Gastroesophageal sphincter (tissue), 4 donors: ENCODE data around the gene GNA14. TPM values are rescaled to one million over a fixed set of nuclear protein-coding genes. Genes with fewer than 3 reads are reported as not detected.
"Not testable (repeated sequence)": the region's sequence is repeated elsewhere in the genome, so short reads cannot be mapped to it uniquely, and the experiment has no call there.

Source experiments
- ATAC-seq: fragments of 150-250 bp; one replicate; pipeline ENCODE4 v1.9.1; 2016; ENCODE audit warnings: mild to moderate bottlenecking, moderate library complexity
- H3K27ac ChIP-seq, 4 donors: fragments of 200-600 bp; sonication (generic) in 3 of 4; 1 replicate in 3 of 4; 2 replicates in 1 of 4; pipeline ENCODE4 v1.5.1; 2016 to 2019
- H3K27me3 ChIP-seq: fragments of 200-600 bp; sonication (generic); one replicate; pipeline ENCODE4 v1.5.1; 2019
- H3K36me3 ChIP-seq, 2 donors: fragments of 200-600 bp; sonication (generic); one replicate each; pipeline ENCODE4 v1.5.1; 2019; ENCODE audit warnings: control low read depth in 1 of 2
- H3K4me1 ChIP-seq, 3 donors: fragments of 200-600 bp; sonication (generic); 1 replicate in 2 of 3; 2 replicates in 1 of 3; pipeline ENCODE4 v1.5.1; 2016 to 2019; ENCODE audit warnings: control low read depth in 2 of 3
- H3K4me3 ChIP-seq, 2 donors: fragments of 200-600 bp; sonication (generic); one replicate each; pipeline ENCODE4 v1.5.1; 2019; ENCODE audit warnings: mild to moderate bottlenecking in 1 of 2, moderate library complexity in 1 of 2
- H3K9me3 ChIP-seq, 3 donors: fragments of 200-600 bp; sonication (generic); one replicate each; pipeline ENCODE4 v1.5.1; 2017 to 2019; ENCODE audit warnings: control low read depth in 2 of 3
- CTCF ChIP-seq, 4 experiments: fragments of 200-600 bp in 2 of 4; fragments of 450-650 bp in 2 of 4; sonication (generic) in 1 of 4; IDR thresholded peaks; one replicate each; pipeline ENCODE4 v1.5.1; 2017 to 2019; ENCODE audit warnings: antibody characterized with exemption in 4 of 4, mild to moderate bottlenecking in 2 of 4, moderate library complexity in 2 of 4
- EP300 ChIP-seq: sonication (generic); formaldehyde crosslinking; IDR thresholded peaks from one replicate; pipeline ENCODE4 v1.6.1; 2017; ENCODE audit warnings: antibody characterized with exemption, mild to moderate bottlenecking
- POLR2A ChIP-seq, 2 donors: fragments of 450-650 bp; IDR thresholded peaks; one replicate each; pipeline ENCODE4 v1.6.1; 2017; ENCODE audit warnings: antibody characterized with exemption in 2 of 2, mild to moderate bottlenecking in 2 of 2, moderate library complexity in 1 of 2
- POLR2AphosphoS5 ChIP-seq: sonication (generic); formaldehyde crosslinking; IDR thresholded peaks from one replicate; pipeline ENCODE4 v1.6.1; 2017; ENCODE audit warnings: antibody characterized with exemption
- WGBS, 2 donors: methylation state at CpG; one replicate each; pipeline ENCODE4 v1.1.5; 2018; ENCODE audit warnings: low coverage in 1 of 2; 5-methylcytosine and 5-hydroxymethylcytosine counted together
- total RNA-seq, 4 donors: library from RNA; depleted of rRNA; stranded (reverse); fragments of >200 nt; gene quantifications; one replicate each; pipeline ENCODE4 v1.1.0, GENCODE V29; 2016

The GNA14 gene
- total RNA-seq, 4 donors from 2014 or later, result 3.9 to 6.4 (median 5.1) TPM

GRCh38 chr9:77640741-77641580, 7.2 kb downstream of the GNA14 start:
- Histone ChIP-seq H3K4me3 (no peak overlapping the region), H3K27ac (no peak overlapping the region), H3K9me3 (no peaks in the 10 kb centered on the region), H3K4me1 (peaks cover 0 to under 1% (median 0%) of the 10 kb centered on the region in 3 donors), H3K36me3 (no peaks in the 10 kb centered on the region), H3K27me3 (peaks cover under 1% of the 10 kb centered on the region)
- WGBS, 2 donors, result 77 to 93% methylated on average over 3 to 8 of the region's 8 CpGs
- no peak for TF ChIP-seq POLR2AphosphoS5
- no peak for TF ChIP-seq CTCF (IDR thresholded peaks at IDR 0.05)
- TF ChIP-seq POLR2A (IDR thresholded peaks at IDR 0.05), result no peak
- no peak for TF ChIP-seq EP300
- no peak for ATAC-seq

- Histone ChIP-seq H3K27me3 (no peaks in the 10 kb centered on the region), H3K36me3 (no peaks in the 10 kb centered on the region), H3K27ac (no peak overlapping the region), H3K4me3 (no peak overlapping the region), H3K9me3 (peaks cover 0 to 6% (median 0%) of the 10 kb centered on the region in 3 donors), H3K4me1 (no peaks in the 10 kb centered on the region)
- TF ChIP-seq CTCF (IDR thresholded peaks at IDR 0.05) (no peak), POLR2AphosphoS5 (no peak), POLR2A (IDR thresholded peaks at IDR 0.05) (no peak), EP300 (no peak)
- no peak for ATAC-seq
- no CpG with 5 or more reads among the region's 5 CpGs for WGBS, 2 donors
Observed at GRCh38 chr9:77632652-77633051, 15.5 kb downstream of the GNA14 start.

- H3K4me3 ChIP-seq, H3K4me1 ChIP-seq, H3K36me3 ChIP-seq, H3K27ac ChIP-seq, H3K27me3 ChIP-seq, ATAC-seq: not testable (repeated sequence)
- peaks cover 0 to 38% (median 0%) of the 10 kb centered on the region in 3 donors for H3K9me3 ChIP-seq
- WGBS, 2 donors, result 89 to 100% methylated on average over 1 to 4 of the region's 4 CpGs
Observed at GRCh38 chr9:77628864-77629263, 19.3 kb downstream of the GNA14 start.

GRCh38 chr9:77616191-77616590, 31.9 kb downstream of the GNA14 start:
- H3K27me3 ChIP-seq, result no peaks in the 10 kb centered on the region
- H3K4me3 ChIP-seq, result no peak overlapping the region
- 62 to 69% methylated on average over 3 to 4 of the region's 4 CpGs for WGBS, 2 donors
- no peak for ATAC-seq
- no peaks in the 10 kb centered on the region for H3K36me3 ChIP-seq
- H3K4me1 ChIP-seq, result no peaks in the 10 kb centered on the region
- TF ChIP-seq POLR2AphosphoS5 (no peak), CTCF (IDR thresholded peaks at IDR 0.05) (no peak), EP300 (no peak), POLR2A (IDR thresholded peaks at IDR 0.05) (no peak)
- H3K9me3 ChIP-seq, result no peaks in the 10 kb centered on the region
- H3K27ac ChIP-seq, result no peak overlapping the region

- Histone ChIP-seq H3K36me3 (no peaks in the 10 kb centered on the region), H3K4me3 (no peak overlapping the region), H3K9me3 (no peaks in the 10 kb centered on the region), H3K27ac (no peak overlapping the region), H3K4me1 (no peaks in the 10 kb centered on the region), H3K27me3 (no peaks in the 10 kb centered on the region)
- no peak for TF ChIP-seq POLR2A (IDR thresholded peaks at IDR 0.05)
- TF ChIP-seq POLR2AphosphoS5, result no peak
- no peak for TF ChIP-seq EP300
- no peak for TF ChIP-seq CTCF (IDR thresholded peaks at IDR 0.05)
- whole genome bisulfite sequencing, 2 donors, result 40 to 70% methylated on average over 1 to 2 of the region's 3 CpGs
- ATAC-seq, result no peak
Observed at GRCh38 chr9:77614645-77615044, 33.5 kb downstream of the GNA14 start.
